ENCODE results near the gene ZPR1. TPM values are rescaled to one million over a fixed set of nuclear protein-coding genes. Genes with fewer than 3 reads are reported as not detected.

ZPR1 gene
- total RNA-seq, 4 donors from 2014 or later, result 22.1 to 31.0 (median 26.2) TPM

DNA sequence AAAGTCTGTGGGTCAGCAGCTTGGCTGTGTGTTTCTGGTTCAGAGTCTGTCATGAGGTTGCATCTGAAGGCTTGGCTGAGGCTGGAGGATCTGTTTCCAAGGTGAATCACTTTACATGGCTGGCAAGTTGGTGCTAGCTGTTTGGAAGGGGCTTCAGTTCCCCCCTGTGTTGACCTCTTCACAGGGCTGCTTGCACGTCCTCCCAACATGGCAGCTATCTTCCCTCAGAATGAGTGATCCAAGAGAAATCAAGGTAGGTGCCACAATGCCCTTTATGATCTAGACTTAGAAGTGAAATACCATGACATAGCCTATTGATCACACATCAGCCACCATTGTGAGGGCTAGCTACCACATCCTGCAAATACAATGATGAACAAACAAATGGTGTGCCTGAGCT, 25.3 kb upstream of the ZPR1 start:
- no peaks in the 10 kb centered on the region for H3K36me3 ChIP-seq
- DNase-seq, result no peak

DNA sequence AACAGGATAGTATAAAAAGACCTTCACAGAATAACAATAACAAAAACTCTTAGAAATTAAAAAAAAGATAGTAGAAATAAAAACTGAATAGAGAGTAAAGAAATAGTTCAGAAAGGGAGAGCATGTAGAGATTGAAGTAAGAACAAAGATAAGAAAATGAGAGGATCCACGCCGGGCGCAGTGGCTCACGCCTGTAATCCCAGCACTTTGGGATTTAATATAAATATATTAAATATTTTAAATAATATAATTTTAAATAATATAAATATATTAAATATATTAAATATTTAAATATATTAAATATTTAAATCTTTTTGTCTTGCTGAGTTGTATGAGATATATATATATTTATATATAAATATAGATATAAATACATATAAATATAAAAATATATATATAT, 24.3 kb upstream of the ZPR1 start:
- intact Hi-C loops (cut with DNase I), result no loop called here
- H3K36me3 ChIP-seq, result no peaks in the 10 kb centered on the region
- 92 to 94% methylated on average over 4 of the region's 4 CpGs for WGBS, 2 donors
- H3K27me3 ChIP-seq, result no peaks in the 10 kb centered on the region
- no peak for DNase-seq
- no peak overlapping the region for H3K27ac ChIP-seq
- no peak overlapping the region for H3K4me3 ChIP-seq
- H3K9me3 ChIP-seq, result no peaks in the 10 kb centered on the region
- no peaks in the 10 kb centered on the region for H3K4me1 ChIP-seq
- TF ChIP-seq, protein P1, sequence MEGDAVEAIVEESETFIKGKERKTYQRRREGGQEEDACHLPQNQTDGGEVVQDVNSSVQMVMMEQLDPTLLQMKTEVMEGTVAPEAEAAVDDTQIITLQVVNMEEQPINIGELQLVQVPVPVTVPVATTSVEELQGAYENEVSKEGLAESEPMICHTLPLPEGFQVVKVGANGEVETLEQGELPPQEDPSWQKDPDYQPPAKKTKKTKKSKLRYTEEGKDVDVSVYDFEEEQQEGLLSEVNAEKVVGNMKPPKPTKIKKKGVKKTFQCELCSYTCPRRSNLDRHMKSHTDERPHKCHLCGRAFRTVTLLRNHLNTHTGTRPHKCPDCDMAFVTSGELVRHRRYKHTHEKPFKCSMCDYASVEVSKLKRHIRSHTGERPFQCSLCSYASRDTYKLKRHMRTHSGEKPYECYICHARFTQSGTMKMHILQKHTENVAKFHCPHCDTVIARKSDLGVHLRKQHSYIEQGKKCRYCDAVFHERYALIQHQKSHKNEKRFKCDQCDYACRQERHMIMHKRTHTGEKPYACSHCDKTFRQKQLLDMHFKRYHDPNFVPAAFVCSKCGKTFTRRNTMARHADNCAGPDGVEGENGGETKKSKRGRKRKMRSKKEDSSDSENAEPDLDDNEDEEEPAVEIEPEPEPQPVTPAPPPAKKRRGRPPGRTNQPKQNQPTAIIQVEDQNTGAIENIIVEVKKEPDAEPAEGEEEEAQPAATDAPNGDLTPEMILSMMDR (IDR thresholded peaks at IDR 0.05), result no peak
- TF ChIP-seq POLR2A (IDR thresholded peaks at IDR 0.05), result no peak

More for the DNA sequence above, 25.3 kb upstream of the ZPR1 start:
- no peaks in the 10 kb centered on the region for H3K27me3 ChIP-seq
- H3K4me3 ChIP-seq, result no peak overlapping the region
- TF ChIP-seq POLR2A (IDR thresholded peaks at IDR 0.05), result no peak
- TF ChIP-seq, protein P1 (IDR thresholded peaks at IDR 0.05), result no peak
- 70 to 88% methylated on average over 1 of the region's 1 CpG for WGBS, 2 donors
- no peak overlapping the region for H3K27ac ChIP-seq
- H3K4me1 ChIP-seq, result no peaks in the 10 kb centered on the region
- no peaks in the 10 kb centered on the region for H3K9me3 ChIP-seq
- intact Hi-C loops (cut with DNase I), result no loop called here

DNA sequence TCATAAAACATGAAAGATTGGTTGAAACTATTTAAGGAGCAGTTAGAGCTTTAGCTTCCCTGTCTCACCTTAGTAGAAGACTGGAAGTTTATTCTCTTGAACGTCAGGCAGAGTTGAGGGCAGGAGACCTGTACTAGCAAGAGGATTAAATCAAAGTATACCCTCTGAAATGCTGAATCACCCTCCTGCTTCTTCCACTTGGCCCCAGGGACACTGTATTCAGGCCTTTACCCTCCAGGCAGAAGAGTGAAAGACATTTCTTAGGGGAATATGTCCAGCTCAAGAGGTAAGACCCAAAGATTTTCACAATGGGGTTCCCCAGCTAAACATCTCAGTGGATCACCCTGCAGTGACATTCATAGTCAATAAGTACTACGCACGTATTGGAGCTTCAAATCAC, 23.4 kb upstream of the ZPR1 start:
- Histone ChIP-seq H3K9me3 (no peaks in the 10 kb centered on the region), H3K27ac (no peak overlapping the region), H3K36me3 (no peaks in the 10 kb centered on the region), H3K27me3 (no peaks in the 10 kb centered on the region), H3K4me3 (no peak overlapping the region), H3K4me1 (no peaks in the 10 kb centered on the region)
- intact Hi-C loops (cut with DNase I), result no loop called here
- 76 to 81% methylated on average over 3 of the region's 3 CpGs for WGBS, 2 donors
- DNase-seq, result no peak
- TF ChIP-seq, protein P1 (IDR thresholded peaks at IDR 0.05), result no peak
- no peak for TF ChIP-seq POLR2A (IDR thresholded peaks at IDR 0.05)

DNA sequence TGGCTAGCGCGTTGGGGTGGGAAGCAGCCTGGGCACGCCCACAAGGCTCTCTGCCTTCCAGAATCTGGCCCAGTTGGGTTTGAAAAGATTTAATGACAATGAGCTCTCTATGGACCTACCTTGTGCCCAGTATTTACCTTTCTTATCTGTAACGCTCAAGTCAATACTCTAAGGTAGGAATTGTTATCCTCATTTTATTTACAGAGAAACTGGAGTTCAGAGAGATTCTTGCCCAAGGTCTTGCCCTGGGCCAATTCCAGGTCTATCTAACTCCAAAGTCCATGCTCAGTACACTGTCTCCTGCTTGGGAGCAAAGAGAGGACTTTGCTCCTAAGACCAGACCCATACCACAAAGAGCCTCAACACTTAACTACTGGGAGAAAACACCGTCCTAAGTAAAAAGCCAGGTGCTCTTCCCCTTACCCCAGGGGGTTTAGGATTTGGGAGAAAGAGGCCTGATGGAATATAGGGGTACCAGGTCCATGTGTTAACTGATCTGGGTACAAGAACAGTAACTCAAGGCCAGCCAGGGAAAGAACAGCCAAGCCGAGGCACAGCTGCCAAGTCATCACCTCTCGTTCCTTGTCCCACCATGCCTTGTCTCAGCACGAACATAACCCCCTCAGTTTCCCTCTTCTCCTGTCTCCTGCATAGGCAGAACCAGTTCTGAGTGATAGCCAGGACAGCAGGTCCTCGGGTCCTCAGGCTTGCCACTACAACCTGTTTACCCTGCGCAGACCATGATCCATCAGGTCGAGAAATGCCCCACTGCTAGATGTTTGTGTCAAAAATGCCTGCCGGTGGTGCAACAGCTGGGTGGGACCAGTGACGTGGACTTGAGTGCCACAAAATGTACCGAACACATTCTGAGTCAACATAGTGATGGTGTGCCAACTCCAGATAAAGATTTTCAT, 20.7 kb upstream of the ZPR1 start:
- no peak for TF ChIP-seq POLR2A (IDR thresholded peaks at IDR 0.05)
- TF ChIP-seq, protein P1 (IDR thresholded peaks at IDR 0.05), result no peak
- Histone ChIP-seq H3K4me1 (no peaks in the 10 kb centered on the region), H3K27ac (no peak overlapping the region), H3K36me3 (no peaks in the 10 kb centered on the region), H3K27me3 (no peaks in the 10 kb centered on the region), H3K4me3 (no peak overlapping the region), H3K9me3 (no peaks in the 10 kb centered on the region)
- 57 to 65% methylated on average over 13 of the region's 14 CpGs for WGBS, 2 donors
- no peak for DNase-seq
- intact Hi-C loops (cut with DNase I), result no loop called here

DNA sequence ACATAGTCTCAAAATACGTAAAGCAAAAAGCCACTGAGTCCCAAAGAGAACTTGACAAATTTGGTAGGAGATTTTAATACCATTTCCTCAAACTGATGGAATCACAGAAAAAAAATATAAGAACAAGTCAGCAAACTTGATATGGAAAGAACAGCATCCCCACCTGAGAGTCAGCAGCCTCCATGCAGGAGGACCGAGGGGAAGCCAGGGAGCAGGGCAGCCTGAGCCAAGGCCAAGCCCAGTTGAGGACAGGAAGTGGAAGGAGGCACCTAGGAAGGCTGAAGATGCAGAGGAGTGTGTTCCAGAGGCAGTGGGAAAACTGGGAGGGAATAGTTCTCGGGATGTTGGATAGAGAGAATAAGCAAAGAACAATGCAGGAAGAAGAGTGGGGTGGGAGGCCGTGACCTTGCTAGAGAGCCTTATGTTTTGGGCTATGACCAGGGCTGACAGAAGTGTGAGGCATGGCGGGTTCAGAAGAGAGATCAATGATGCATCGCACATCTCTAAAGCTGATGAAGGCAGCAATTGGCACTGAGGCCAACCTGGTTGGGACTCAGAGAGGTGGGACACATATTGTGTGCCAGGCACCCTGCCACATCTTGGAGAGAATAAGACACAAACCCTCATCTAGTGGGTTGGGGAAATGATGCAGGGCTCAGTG, 19.9 kb upstream of the ZPR1 start:
- 89 to 90% methylated on average over 6 of the region's 6 CpGs for WGBS, 2 donors
- TF ChIP-seq, protein P1 (IDR thresholded peaks at IDR 0.05), result no peak
- no peak for TF ChIP-seq POLR2A (IDR thresholded peaks at IDR 0.05)
- H3K9me3 ChIP-seq, result no peaks in the 10 kb centered on the region
- DNase-seq, result no peak
- H3K4me1 ChIP-seq, result no peaks in the 10 kb centered on the region
- no peaks in the 10 kb centered on the region for H3K36me3 ChIP-seq
- no peak overlapping the region for H3K4me3 ChIP-seq
- H3K27me3 ChIP-seq, result no peaks in the 10 kb centered on the region
- intact Hi-C loops (cut with DNase I), result no loop called here
- H3K27ac ChIP-seq, result no peak overlapping the region

Data from esophagus squamous epithelium (tissue), 5 donors.